Coronary artery (tissue), 2 donors: Measurements from ENCODE around the gene TMEM204.

ENCODE experiments used
- DNase-seq: peaks from one replicate; pipeline ENCODE4 v3.0.0-alpha.2; 2017; ENCODE audit warnings: low spot score
- H3K27ac ChIP-seq, 2 donors: fragments of 200-600 bp; sonication (generic); one replicate each; pipeline ENCODE4 v1.5.1; 2016 to 2019
- H3K4me3 ChIP-seq: fragments of 200-600 bp; sonication (generic); 2 replicates; pipeline ENCODE4 v1.5.1; 2016; ENCODE audit warnings: mild to moderate bottlenecking, moderate library complexity
- TF ChIP-seq, protein P1 (sequence below): fragments of 200-600 bp; sonication (generic); IDR thresholded peaks from one replicate; pipeline ENCODE4 v1.5.1; 2019; ENCODE audit warnings: antibody characterized with exemption

Gene TMEM204

DNA sequence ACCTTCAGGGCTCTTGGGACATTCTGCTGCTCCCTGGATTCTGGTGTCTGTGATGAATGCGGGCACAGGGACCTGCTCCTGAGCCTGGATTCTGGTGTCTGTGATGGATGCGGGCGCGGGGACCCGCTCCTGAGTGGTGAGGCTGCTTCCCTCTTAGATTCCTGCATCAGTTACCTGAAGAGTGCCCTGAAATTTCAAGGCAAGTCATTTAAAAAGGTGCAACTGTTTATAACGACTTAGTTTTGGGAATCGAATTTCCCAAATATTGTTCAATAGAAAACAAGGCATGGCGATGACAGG, 7.0 kb downstream of the TMEM204 start:
- TF ChIP-seq, protein P1, sequence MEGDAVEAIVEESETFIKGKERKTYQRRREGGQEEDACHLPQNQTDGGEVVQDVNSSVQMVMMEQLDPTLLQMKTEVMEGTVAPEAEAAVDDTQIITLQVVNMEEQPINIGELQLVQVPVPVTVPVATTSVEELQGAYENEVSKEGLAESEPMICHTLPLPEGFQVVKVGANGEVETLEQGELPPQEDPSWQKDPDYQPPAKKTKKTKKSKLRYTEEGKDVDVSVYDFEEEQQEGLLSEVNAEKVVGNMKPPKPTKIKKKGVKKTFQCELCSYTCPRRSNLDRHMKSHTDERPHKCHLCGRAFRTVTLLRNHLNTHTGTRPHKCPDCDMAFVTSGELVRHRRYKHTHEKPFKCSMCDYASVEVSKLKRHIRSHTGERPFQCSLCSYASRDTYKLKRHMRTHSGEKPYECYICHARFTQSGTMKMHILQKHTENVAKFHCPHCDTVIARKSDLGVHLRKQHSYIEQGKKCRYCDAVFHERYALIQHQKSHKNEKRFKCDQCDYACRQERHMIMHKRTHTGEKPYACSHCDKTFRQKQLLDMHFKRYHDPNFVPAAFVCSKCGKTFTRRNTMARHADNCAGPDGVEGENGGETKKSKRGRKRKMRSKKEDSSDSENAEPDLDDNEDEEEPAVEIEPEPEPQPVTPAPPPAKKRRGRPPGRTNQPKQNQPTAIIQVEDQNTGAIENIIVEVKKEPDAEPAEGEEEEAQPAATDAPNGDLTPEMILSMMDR: no peak
- Histone ChIP-seq H3K27ac (peak overlapping the region in 1 of 2 donors; percentile 91), H3K4me3 (no peak overlapping the region)
- no peak for DNase-seq

DNA sequence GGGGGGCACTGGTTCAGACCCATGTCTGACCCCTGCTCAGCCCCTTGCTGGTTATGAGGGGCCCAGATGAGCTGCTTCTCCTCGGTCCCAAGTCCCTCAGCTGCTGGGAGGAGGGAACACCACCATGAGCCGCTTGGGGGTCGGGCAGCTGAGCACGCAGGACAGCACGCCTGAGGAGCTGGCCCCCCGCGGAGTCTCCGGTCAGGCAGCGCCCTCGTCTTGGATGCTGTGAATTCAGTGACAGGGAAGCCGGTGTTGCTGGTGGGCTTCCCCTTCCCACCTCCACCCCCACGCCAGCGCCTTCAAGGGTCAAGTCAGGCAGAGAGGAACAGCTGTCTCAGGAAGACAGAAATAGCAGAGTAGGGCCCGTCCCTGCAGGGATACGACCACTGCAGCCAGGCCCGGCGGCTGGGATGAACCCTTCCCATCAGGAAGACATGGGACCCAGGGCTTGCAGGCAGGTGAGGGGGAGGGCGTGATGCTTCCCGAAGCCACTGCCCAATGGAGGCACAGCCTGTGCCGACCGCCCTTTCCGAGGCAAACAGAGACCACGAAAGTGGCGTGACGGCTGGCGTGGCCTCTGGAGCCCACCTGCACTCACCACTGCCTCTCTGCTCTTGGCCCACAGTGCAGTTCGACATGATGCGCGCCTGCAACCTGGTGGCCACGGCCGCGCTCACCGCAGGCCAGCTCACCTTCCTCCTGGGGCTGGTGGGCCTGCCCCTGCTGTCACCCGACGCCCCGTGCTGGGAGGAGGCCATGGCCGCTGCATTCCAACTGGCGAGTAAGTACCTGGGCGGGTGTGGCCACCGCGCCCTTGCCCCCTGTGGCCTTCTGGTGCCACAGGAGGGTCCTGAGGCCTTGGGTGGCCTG, 8.1 kb downstream of the TMEM204 start:
- DNase-seq: no peak
- peak overlapping the region; percentile 20 to 91 for H3K27ac ChIP-seq
- TF ChIP-seq, protein P1: no peak
- no peak overlapping the region for H3K4me3 ChIP-seq

DNA sequence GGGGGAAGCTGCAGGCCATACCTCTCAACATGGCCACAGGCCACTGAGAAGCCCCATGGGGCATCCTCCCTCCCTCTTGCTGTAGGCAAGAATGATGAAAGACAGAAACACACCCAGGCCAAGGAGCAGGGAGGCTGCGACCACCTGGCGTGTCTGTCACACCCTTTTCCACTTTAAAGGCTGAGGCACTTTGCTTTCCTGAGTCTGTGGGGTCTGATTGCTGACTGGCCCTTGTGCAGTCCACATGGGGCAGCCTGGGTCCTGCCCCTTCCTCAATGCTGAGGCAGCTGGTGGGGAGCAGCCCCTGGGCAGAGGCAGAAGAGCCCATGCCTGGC, 8.7 kb downstream of the TMEM204 start:
- no peak for DNase-seq
- TF ChIP-seq, protein P1: no peak
- H3K4me3 ChIP-seq: no peak overlapping the region
- H3K27ac ChIP-seq: peak overlapping the region; percentile 20 to 91

DNA sequence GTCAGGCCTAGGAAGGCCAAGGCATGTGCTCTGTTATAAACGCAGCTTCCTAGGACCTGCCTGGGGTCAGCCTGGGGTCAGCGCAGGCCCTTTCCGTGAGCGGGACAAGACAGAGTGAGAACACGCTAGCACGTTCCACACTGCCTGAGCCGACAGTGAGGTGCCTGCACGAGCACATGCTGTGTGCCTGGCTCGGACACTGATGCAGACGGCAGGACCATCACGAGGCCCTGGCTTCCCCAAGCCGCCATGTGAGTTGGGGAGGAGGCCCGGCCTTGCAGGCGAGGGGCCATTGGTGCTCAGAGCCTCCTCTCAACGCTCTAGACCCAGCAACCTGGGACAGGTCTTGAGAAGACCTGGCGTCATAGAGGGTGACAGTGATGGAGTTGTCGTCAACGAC, 9.1 kb downstream of the TMEM204 start:
- TF ChIP-seq, protein P1: no peak
- Histone ChIP-seq H3K4me3 (no peak overlapping the region), H3K27ac (peak overlapping the region; percentile 39 to 91)
- no peak for DNase-seq

DNA sequence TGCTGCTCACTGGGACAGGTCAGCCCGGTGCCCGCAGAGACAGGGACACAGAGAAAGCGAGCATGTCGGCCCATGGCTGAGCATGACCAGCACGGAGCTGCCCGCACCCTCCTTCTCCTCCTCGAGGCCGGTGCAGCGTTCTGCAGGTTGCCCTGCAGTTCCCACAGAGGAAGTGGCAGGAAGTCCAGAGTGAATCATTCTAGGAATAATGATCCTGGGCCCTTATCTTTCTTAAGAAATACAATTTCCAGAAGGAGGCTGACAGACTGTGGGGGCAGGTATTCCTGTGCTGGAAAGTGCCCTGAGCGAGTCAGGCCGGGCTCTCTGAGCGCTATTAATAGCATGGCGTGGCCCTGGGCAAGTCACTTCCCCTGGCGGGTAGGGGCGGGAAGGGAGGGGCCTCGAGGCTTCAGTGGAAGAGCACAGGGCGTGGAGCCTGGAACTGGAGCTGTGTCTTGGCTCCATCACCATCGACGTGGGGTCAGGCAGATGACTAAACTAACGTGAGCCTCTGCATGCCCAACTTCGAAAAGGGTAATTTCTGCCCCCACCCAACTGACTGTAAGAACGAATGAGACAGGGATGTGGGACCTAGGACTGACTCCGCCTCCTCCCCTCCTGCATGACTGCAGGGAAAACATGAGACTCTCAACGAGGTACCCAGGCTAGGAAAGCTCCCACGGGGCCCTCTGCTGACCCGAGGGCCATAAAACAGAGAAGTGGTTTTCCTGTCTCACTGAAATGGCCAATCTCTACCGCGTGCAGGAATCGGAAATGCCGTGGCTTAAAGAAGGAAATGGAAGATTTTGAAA, 9.8 kb downstream of the TMEM204 start:
- Histone ChIP-seq H3K27ac (peak overlapping the region; percentile 39 to 91), H3K4me3 (peak overlapping the region; percentile 46)
- DNase-seq: no peak
- TF ChIP-seq, protein P1: no peak

DNA sequence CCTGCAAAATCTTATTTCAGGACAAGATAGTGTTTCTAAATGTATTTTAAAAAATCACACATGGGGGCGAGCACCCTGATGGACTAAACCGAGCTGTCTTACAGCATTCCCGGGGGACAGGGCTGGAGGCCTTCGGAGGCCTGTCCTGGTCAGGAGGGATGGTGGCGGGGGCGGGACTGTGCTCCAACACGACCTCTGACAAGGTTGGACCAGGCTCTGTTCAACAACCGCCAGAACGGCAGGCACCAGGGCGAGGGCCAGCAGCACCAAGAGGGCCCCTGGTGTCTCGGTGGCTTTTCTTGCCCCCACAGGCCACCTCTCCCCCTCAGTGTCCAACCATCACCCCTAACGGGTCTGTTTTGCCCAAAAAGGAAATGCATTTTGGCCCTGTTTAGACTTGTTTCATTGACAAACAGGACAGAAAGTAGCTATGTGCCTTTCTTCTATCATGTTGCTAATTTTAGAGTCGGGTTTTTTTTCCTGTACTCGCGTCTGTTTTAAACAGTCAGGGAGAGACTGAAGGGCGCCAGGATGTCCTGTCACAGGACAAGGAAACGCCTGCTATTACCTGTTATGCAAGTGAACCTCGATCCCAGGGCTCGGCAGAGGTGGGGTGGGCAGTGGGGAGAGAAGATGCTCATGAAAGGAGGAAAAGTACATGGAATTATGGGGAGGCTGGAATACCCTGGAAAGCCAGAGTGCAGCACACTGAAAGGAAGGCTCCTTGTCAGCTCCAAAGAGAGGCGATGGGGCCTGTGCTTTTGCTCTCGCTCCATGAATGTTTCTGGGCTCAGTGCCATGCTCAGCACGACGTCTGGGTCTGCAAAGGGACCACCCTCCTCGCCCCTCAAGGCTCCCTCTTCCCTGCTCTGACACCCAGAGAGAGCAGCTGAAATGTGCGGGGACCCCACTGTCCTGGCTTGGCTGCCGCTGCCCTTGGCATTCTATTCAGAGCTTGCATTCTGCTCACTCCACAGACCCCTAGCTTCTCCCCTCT, 11.9 kb downstream of the TMEM204 start:
- TF ChIP-seq, protein P1: no peak
- no peak for DNase-seq
- H3K4me3 ChIP-seq: peak overlapping the region; percentile 58

More for the DNA sequence above, 11.9 kb downstream of the TMEM204 start:
- peak overlapping the region; percentile 46 to 91 for H3K27ac ChIP-seq
